HepG2 (cell line): ENCODE results near the gene SSR2. TPM values are rescaled to one million over a fixed set of nuclear protein-coding genes. Genes with fewer than 3 reads are reported as not detected.

ENCODE experiments used
- ATAC-seq: fragments of 200-7000 bp; cut with Tn5 transposase; 3 replicates; pipeline ENCODE4 v1.9.1; 2020; ENCODE audit warnings: mild to moderate bottlenecking, moderate library complexity
- BruUV-seq: library from RNA; stranded (reverse); fragments of 400-500 nt; replicated peaks from 2 replicates; lab custom pipeline; 2021; lab: Mats Ljungman, UMichigan
- CTCF ChIA-PET: fragments of 300-600 bp; formaldehyde crosslinking; extraction: SDS; loops from one replicate; lab custom pipeline; 2021; ENCODE audit warnings: low total read pairs, inconsistent platforms, low intra/inter-chr PET ratio; lab: Yijun Ruan, JAX
- POLR2A ChIA-PET: fragments of 350-600 bp; sonication (Branson Sonifier 250); formaldehyde crosslinking; loops from one replicate; lab custom pipeline; 2020; ENCODE audit warnings: antibody characterized with exemption, inconsistent platforms; lab: Yijun Ruan, JAX
- DNase-seq: peaks from one replicate; pipeline ENCODE4 v3.0.0-alpha.2; 2015; ENCODE audit warnings: low spot score
- FAIRE-seq: peaks from 3 replicates; lab custom pipeline; 2011; peaks lifted over from hg19 to GRCh38; lab: Jason Lieb, UNC
- H2AFZ ChIP-seq: one replicate; pipeline ENCODE4 v1.6.1; 2011; ENCODE audit warnings: low read length, inconsistent platforms
- H3K27ac ChIP-seq: fragments of 300-600 bp; 3 replicates; pipeline ENCODE4 v1.8.0; 2011; ENCODE audit warnings: mixed run types, mild to moderate bottlenecking, mixed read lengths, low read length, inconsistent platforms; ENCODE audit not compliant: insufficient read depth; ENCODE audit errors: extremely low read length
- H3K27me3 ChIP-seq, 2 experiments: fragments of 200-600 bp in 1 of 2; 2 replicates in 1 of 2; 3 replicates in 1 of 2; pipeline versions ENCODE4 v1.6.0 to v1.8.0; 2011; ENCODE audit warnings: low read length in 2 of 2, mild to moderate bottlenecking in 2 of 2, moderate library complexity in 2 of 2, inconsistent platforms in 1 of 2; ENCODE audit not compliant: insufficient read depth in 2 of 2, control insufficient read depth in 1 of 2
- H3K36me3 ChIP-seq, 2 experiments: fragments of 200-600 bp in 1 of 2; replicated peaks in 1 of 2; 2 replicates in 1 of 2; 3 replicates in 1 of 2; pipeline versions ENCODE4 v1.5.1 to v1.8.0; 2011; ENCODE audit warnings: low read length in 2 of 2, inconsistent platforms in 1 of 2; ENCODE audit not compliant: insufficient read depth in 2 of 2, control insufficient read depth in 1 of 2
- H3K4me1 ChIP-seq: 2 replicates; pipeline ENCODE4 v1.5.1; 2012; ENCODE audit warnings: low read length, inconsistent platforms; ENCODE audit not compliant: insufficient read depth
- H3K4me2 ChIP-seq: 2 replicates; pipeline ENCODE4 v1.6.0; 2011; ENCODE audit warnings: low read depth, low read length, inconsistent platforms
- H3K4me3 ChIP-seq, 3 experiments: fragments of 200-600 bp in 1 of 3; sonication (generic), shearing (Covaris generic) in 1 of 3; replicated peaks in 1 of 3; 2 replicates each; pipeline ENCODE4 v1.5.1; 2011 to 2016; ENCODE audit warnings: low read length in 3 of 3, inconsistent platforms in 2 of 3, low read depth in 2 of 3, mild to moderate bottlenecking in 2 of 3, control low read depth in 1 of 3, mixed read lengths in 1 of 3; ENCODE audit not compliant: insufficient read depth in 1 of 3
- H3K79me2 ChIP-seq: one replicate; pipeline ENCODE4 v1.6.1; 2011; ENCODE audit warnings: low read length, inconsistent platforms; ENCODE audit not compliant: insufficient read depth
- H3K9ac ChIP-seq: 2 replicates; pipeline ENCODE4 v1.6.0; 2011; ENCODE audit warnings: mild to moderate bottlenecking, low read depth, low read length, inconsistent platforms; ENCODE audit not compliant: insufficient read depth
- H3K9me3 ChIP-seq: 2 replicates; pipeline ENCODE4 v1.5.1; 2012; ENCODE audit warnings: mild to moderate bottlenecking, low read length
- H4K20me1 ChIP-seq: 2 replicates; pipeline ENCODE4 v1.6.0; 2011; ENCODE audit warnings: inconsistent platforms, mild to moderate bottlenecking, low read length, moderate library complexity; ENCODE audit not compliant: insufficient read depth
- MLX ChIP-seq: IDR thresholded peaks from 2 replicates; pipeline ENCODE4 v1.6.1; 2016
- SUZ12 ChIP-seq: fragments of 150-350 bp; IDR thresholded peaks from 2 replicates; pipeline ENCODE4 v1.6.1; 2014; ENCODE audit warnings: low read depth, low read length
- ZHX1 ChIP-seq: sonication (generic); formaldehyde crosslinking; IDR thresholded peaks from 2 replicates; pipeline ENCODE4 v1.8.1; 2022; ENCODE audit warnings: low read depth, mild to moderate bottlenecking, missing genetic modification reagents
- ZNF292 ChIP-seq: sonication (generic); formaldehyde crosslinking; IDR thresholded peaks from 2 replicates; pipeline ENCODE4 v1.8.1; 2022; ENCODE audit warnings: mild to moderate bottlenecking, low read depth, missing genetic modification reagents, borderline replicate concordance
- ZNF318 ChIP-seq: sonication (generic); formaldehyde crosslinking; IDR thresholded peaks from 2 replicates; pipeline ENCODE4 v1.4.0; 2020; ENCODE audit warnings: mild to moderate bottlenecking, missing genetic modification reagents
- ZNF383 ChIP-seq: sonication (generic); formaldehyde crosslinking; IDR thresholded peaks from 2 replicates; pipeline ENCODE4 v1.4.0; 2020; ENCODE audit warnings: missing genetic modification reagents, mild to moderate bottlenecking, borderline replicate concordance
- WGBS: methylation state at CpG from one replicate; pipeline ENCODE4 v1.1.6; 2017; ENCODE audit warnings: low lambda C conversion rate; 5-methylcytosine and 5-hydroxymethylcytosine counted together
- in situ Hi-C: cut with HindIII; loops from 2 replicates; pipeline ENCODE4 v1.10.0; 2017; ENCODE audit warnings: low pct_unique_long_range_greater_than_20kb; ENCODE audit not compliant: extremely low pct_ligation_motif_present
- intact Hi-C: fragments of 100-400 bp; cut with micrococcal nuclease; formaldehyde crosslinking; loops from one replicate; pipeline ENCODE4 v1.10.0; 2022; ENCODE audit not compliant: unreplicated experiment
- polyA plus RNA-seq, 8 experiments: library from polyadenylated mRNA; depleted of rRNA in 3 of 8; stranded (reverse) in 7 of 8; unstranded in 1 of 8; fragments of >200 nt; fragmentation: Illumina TruSeq in 4 of 8; extraction: Trizol in 4 of 8; gene quantifications; 2 replicates each; pipeline versions ENCODE4 v1.2.1 to v1.2.3, GENCODE V29; 2011 to 2016; ENCODE audit warnings: low read depth in 4 of 8, missing spikeins in 1 of 8, mixed read lengths in 1 of 8; ENCODE audit not compliant: insufficient read depth in 1 of 8
- total RNA-seq, 5 experiments: library from RNA; depleted of rRNA; stranded (reverse); fragments of >200 nt; fragmentation: Illumina TruSeq; extraction: Trizol; gene quantifications; 2 replicates each; pipeline ENCODE4 v1.2.3, GENCODE V29; 2016; ENCODE audit warnings: low read depth in 1 of 5

Gene SSR2
- total and polyA plus RNA-seq, 2 of the 13 experiments (the other 11 are each of a cell fraction or from before 2014, with no cell fraction given) = 284 to 461 TPM

GRCh38 chr1:156050376-156050775 is 29.6 kb upstream of the SSR2 start:
- Histone ChIP-seq H2AFZ (no peak overlapping the region), H3K4me3 (no peak overlapping the region), H3K9ac (no peak overlapping the region), H3K27ac (no peak overlapping the region)
- TF ChIP-seq ZNF383 (CRISPR knock-in tag) (no peak), ZNF292 (CRISPR knock-in tag) (no peak), SUZ12 (no peak), ZHX1 (no peak), ZNF318 (CRISPR knock-in tag) (no peak), MLX (no peak)
- TF ChIP-seq, all 625 proteins: peak for 0
- Histone ChIP-seq H3K9me3 (no peaks in the 10 kb centered on the region), H3K4me2 (no peak overlapping the region), H3K27me3 (no peaks in the 10 kb centered on the region; a peak in 1 of 5 replicates), H4K20me1 (no peaks in the 10 kb centered on the region), H3K4me1 (peaks cover 13% of the 10 kb centered on the region), H3K36me3 (peaks cover 7 to 26% of the 10 kb centered on the region in 2 experiments; a peak in 4 of 5 replicates), H3K79me2 (peaks cover 14% of the 10 kb centered on the region)
- FAIRE-seq (no peak), DNase-seq (no peak), ATAC-seq (no peak)
- BruUV-seq = no TSS peak
- WGBS = 90% methylated on average over 4 of the region's 4 CpGs
- in situ Hi-C loops (no loop called here), intact Hi-C loops (no loop called here)
- ChIA-PET CTCF (no interaction called here), POLR2A (interaction anchor here (1.2 kb wide), 1 partner anchor 10 kb away, joined by 3 read pairs; no protein-coding TSS in a partner anchor)
